Islet precursor cell (in vitro differentiated cells): ENCODE measurements around the gene CTBP1.

Experiments
- DNase-seq: peaks from one replicate; pipeline ENCODE4 v3.0.0-alpha.2; 2018

CTBP1 gene

DNA sequence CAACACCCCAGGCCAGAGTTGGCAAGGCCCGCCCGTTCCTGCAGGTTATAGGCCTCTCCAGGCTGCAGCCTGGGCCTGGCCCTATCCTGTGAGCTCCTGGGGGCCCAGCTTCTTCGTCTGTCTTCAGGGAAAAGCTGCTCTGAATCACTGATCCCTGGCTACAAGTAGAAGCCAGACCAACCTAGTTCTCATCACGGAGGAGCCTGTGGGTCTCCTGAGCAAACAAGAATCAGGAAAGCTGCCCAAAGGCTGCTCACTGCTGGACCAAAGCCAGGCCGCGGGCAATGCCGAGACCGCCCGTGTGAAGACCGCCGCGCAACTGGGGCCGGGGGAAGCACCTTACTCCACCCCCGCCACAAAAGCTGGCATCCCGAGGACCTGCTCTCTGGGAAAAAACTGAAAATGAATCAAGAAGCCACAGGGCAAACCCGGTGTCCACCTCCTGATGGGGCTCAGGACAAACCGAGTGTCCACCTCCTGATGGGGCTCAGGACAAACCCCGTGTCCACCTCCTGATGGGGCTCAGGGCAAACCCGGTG lies 12.8 kb downstream of the CTBP1 start:
- no peak for DNase-seq

DNA sequence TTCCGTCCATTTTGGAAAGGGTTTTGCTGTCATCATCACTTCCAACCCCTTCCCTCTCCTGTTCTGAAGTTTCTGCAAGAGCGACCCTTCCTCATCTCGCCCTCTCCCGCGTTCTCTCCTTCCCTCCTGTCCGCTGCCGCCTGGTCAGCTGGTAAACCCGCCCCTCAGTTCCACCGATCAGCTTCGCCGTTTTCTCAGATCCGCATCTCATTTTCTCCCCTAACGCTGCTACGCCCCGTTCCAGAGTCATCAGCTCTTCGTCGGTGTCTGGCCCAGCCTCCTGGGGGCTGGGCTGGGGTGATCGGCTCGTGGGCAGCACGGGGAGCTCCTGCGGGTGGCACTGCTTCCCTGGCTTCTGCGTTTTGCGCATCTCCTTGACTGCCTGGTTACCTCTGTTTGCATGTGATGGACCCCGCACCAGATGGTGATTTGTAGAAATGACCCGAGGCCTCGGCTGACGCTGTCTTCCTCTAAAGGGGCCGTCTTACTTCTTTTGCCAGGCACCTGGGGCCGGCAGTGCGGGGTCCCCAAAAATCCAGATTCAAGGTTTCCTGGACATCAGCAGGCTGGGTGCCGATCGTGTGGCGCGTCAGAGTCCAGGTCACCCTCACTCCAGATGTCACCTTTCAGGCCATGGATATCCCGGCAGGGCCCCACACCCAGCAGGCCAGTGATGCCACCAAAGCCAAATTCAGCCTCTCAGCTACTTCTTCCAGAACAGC lies 13.4 kb downstream of the CTBP1 start:
- DNase-seq: no peak

DNA sequence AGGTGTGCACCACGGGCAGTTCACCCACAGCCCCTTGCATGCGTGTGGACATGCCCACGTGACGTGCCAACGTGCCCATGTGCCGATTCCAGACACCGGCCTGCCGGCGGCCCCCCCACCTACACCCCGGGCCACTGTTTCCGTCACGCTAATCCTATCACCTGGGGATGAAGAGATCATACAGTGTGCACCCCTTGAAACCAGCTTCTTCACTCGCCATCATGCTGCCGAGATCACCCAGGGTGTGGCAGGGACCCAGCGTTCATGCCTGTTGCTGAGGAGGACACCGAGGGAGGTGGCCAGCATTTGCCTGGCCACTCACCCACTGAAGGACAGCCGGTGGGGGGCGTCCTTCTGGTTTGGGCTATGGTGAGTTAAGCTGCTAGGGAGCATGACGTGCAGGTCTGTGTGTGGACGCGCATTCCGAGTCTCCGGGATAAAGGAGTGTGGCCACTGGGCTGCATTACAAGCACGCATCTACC lies 14.1 kb downstream of the CTBP1 start:
- no peak for DNase-seq

DNA sequence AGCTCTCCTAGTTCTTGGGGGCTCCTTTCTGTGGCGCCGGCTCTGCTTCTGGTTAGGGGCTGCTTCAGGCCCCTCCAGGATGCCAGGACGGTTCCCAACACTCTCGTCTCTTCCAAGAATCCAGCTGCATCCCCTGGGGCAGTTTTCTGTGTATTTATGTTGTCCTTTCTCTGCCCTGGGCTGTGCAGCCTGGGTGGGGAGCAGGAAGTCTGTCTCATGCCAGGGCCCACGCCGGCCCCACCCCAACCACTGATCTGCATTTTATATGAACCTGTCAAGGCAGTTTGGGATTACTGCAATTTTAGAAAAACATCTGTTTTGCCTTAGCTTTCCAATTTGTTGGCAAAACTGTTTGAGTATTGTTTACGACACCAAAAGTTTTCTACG lies 14.6 kb downstream of the CTBP1 start:
- DNase-seq: no peak

DNA sequence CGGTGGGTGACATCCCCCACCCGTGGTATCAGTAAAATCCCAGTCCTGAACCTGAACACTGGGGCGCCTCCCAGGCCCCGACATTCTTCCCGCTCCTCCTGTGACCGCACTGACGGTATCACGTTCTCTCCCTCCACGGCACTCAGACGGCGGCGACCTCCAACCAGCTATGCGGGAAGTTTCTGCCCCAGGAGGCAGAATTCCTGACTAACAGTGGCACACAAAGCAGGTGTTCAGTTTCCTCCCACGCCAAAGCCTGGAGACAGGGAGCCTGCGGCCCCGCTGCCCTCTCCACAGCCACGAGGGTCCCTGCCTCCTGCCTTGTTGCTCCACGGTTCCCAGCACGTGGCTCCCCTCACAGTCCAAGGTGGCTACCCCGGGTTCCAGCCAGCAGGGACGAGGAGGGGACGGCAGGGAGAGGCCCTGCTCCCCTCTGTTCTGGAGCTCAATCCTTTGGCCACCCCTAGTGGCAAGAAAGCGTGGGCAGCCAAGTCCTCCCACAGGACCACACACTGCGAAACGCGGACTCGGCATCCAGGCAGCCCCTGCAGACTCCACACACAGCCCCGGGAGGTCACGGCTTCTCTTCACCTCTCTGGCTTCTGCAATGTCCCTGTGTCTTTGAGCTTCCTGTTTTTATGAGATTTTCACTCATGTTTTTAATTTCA lies 15.2 kb downstream of the CTBP1 start:
- no peak for DNase-seq

DNA sequence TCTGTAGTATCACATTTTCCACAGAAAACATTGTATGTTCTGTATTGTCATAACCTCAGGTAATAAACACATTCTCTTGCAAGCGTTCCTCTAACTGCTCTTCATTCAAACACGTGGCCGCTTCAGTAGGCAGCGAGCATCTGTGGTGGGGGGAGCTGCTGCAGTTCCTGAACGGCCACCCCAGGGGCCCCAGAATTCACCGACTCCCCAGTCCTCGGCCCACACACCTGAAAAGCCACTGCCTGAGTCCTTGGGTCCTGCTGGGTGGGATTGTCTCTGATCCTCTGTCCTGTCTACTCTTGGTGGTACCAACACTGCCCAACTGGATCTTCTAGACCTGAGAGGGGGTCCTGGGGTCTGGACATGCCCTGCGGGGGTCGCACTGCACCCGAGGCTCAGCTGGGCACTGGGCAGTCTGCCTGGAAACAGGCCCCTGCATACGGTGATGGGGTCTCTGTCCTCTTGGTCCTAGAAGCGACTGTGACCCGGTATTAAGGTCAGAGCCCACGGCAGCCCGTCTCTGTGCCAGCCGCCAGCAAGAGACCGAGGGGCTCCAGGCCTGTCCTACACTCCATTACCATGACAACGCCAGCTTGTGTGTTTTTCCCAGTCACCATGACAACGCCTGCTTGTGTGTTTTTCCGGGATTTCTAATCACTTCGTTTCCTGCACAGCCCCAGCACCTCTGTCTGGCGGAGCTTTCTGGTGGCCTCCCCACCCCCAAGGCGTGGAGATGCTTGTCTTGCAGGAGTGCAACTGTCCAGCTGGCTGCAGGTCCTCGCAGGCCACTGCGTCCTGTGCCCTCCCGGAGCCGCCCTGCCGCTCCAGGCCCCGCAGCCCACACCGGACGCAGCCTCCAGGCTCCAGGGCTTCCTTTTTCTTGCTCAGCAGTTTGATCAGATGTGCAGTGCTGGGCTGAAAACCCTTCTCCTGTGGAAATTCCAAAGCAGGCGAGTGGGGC lies 16.0 kb downstream of the CTBP1 start:
- no peak for DNase-seq

DNA sequence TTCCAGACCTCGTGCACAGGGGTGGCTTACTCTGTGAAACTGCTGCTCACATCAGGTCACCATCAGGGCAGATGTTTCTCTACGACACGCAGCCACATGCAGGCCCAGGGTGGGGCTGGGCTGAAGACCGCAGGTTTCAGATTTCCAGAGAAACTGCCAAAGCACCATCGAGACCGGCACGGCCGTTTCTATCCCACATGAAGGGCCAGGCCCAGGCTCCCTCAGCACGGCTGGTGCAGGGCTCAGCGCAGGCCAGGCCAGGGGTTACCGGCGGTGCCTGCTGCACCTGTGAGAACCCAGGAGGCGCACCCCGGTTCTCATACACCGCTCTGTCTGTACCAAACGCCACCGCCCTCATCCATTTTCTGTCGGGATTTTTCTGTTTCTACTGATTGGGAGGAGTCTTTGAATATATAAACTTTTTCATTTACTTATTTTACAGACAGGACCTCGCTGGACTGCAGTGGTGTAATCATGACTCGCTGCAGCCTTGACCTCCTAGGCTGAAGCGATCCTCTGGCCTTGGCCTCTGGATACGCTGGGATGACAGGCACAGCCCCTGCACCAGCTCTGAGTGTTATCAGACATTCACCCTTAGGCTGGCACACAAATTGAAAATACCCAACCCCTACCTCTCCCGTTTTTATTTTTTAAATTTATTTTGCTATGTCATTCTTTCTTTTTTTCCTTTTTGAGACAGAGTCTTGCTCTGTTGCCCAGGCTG lies 17.1 kb downstream of the CTBP1 start:
- DNase-seq: no peak

DNA sequence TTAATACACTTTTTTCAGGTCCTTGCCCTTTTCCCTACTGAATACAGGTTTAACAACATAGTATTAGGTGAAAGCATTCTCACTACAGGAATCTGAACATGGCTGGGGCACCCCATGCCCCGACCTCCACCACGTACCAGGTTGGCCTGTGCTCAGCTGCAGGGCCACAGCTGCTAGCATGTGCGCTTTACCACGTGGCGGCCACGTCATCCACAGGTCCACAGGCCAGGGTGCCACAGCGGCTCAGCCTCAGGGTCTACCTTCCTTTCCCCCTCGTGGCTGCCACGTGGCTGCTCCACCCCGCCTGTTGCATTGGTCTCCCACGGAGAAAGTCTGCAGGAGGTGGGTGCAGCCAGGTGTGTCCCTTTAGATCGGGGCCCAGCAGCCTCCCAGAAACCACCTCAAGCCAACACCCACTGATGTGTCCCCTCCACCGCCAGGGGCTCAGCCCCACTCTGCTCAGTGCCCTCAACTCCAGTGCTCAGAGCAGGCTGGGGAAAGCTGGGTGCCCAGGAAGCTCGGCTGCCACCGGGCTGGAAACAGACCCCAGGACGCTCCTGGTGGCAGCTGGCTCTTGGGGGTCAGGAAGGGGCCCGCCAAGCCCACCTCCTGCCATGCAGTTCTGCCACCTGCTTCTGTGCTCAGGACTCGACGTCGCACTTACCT lies 17.8 kb downstream of the CTBP1 start:
- no peak for DNase-seq

DNA sequence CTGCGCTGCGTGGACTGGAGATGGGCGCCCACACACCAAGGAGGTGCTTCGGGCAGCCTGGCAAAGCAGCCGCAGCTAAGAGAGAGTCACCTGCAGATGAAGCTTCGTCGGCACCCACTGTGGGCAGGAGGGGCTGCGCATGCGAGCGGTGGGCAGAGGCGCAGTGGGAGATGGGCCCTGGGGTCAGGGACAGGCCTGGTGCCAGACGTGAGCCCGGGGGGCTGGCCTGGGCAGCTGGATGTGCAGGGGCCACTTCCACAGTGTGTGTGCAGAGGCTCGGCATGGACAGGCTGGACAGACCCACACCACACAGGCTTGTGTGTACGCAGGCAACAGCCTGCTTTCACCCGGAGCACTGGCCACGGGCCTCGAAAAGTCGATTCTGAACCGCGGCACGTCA lies 18.6 kb downstream of the CTBP1 start:
- no peak for DNase-seq

DNA sequence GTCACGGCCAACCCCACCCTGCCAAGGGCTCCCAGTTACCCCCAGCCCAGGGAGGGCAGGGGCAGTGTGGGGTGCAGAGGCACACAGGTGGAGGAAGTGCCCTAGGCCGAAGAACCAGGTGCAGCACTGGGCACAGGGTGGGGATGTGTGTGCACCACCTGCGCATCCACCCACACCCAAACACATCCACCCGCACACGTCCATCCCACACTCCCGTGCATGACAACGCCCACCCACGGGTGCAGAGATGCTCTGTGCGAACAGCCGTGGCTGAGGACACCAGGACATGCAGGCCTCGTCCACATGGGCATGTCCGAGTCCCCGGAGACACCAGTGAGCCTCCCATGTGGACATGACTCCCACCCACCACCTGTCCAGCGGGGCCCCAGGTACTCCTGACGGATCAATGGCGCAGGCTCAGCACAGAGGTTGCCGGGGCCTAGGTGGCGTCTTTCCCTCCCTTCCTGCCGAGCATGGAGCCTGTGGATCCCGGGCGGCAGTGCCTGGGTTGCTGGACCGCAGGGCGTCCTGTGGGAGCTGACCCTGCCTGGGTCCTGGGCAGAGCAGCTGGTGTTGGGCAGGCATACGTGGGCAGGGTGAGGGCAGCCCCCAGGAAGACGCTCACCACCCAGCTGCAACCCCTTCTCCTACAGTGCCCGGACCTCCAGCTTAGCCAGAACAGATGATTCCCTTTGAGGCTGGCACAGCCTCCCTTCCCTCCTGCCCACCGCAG lies 19.6 kb downstream of the CTBP1 start:
- no peak for DNase-seq

DNA sequence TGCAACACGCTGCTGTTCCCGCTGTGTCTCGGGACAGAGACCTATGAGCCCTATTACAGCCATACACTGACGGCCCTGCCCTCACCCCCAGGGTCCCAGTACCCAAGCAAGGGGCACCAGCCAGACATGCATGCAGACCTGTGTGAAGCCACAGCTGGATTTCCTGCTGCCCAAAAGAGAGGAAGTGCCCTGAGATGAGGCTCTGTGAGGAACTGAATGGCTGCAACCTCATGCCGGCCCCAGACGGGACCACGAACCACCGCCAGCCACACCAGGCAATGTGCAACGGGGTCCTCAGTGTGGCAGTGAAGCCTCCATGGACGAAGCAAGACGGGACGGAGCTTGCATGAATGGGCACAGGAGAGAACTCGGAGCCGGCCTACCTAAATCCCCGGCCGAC lies 21.1 kb downstream of the CTBP1 start:
- no peak for DNase-seq

DNA sequence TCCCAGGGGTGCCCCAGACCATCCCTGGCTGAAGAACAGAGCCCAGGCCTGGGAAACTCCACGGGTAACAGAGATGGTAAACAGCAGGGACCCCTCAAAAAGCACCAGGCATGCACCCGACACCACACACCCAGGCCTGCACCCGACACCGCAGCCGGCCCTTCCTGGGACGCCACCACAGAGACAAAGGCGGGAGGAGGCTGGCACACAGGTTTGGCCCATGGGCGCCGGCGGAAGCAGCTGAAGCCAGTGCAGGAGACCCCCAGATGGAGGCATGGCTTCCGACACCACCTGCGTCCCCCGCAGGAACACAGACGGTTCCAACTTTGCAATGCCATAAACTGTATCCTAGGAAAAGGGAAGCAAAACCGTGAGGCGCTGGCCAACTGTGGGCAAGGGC lies 22.3 kb downstream of the CTBP1 start:
- no peak for DNase-seq

DNA sequence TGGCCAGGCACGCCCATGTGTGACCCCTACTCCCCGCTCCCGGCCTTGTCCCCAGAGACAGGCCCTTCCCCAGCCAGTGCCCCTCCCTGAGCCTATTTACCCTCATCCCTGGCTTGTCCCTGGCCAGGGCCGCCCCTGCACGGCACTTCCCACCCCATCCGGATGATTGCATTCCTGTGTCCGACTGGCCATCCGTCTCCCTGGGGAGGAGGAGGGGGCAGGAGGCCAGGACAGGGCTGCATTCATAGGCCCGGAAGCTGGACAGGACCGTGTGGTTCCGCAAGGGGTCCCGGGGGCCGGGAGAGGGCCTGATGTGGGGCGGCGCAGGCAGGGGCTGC lies 22.8 kb downstream of the CTBP1 start:
- no peak for DNase-seq

DNA sequence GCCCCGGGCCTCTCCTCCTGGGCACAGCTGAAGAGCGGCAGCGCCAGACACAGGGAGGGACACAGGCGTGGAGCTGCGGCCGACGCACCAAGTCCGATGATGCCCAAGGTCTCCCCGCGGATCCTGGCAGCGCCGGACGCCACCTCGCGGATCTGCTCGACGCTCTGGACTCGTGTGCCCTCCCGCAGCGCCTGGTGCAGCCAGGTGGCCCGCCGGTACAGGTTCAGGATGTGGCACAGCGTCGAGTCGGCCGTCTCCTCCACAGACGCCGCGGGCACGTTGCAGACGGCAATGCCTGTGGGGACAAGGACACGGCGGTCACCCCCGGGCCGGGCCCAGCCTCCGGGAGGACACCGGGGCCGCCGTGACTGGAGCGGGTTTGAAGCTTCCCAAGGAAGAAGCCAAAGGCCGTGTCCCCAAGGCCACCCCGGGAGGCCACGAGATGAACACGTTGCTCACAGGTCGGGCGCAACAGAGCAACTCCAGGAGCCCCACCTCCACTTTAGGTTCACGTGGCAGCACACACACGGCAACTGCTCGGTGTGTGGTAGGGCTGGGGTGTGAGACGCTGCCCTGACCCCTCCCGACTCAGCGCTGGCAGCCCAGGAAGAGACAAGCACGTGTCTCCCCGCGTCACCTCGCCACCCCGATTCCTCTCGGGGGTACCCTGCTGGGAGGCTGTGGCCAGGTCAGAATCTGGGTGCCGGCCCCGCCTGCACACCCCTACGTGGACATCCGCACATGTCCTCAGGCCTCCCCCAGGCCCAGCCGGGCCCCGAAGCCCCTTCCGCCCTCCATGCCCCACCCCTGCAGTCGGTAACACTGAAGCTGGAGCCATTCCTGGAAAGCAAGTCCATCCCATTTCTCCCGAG lies 23.4 kb downstream of the CTBP1 start:
- DNase-seq: no peak

DNA sequence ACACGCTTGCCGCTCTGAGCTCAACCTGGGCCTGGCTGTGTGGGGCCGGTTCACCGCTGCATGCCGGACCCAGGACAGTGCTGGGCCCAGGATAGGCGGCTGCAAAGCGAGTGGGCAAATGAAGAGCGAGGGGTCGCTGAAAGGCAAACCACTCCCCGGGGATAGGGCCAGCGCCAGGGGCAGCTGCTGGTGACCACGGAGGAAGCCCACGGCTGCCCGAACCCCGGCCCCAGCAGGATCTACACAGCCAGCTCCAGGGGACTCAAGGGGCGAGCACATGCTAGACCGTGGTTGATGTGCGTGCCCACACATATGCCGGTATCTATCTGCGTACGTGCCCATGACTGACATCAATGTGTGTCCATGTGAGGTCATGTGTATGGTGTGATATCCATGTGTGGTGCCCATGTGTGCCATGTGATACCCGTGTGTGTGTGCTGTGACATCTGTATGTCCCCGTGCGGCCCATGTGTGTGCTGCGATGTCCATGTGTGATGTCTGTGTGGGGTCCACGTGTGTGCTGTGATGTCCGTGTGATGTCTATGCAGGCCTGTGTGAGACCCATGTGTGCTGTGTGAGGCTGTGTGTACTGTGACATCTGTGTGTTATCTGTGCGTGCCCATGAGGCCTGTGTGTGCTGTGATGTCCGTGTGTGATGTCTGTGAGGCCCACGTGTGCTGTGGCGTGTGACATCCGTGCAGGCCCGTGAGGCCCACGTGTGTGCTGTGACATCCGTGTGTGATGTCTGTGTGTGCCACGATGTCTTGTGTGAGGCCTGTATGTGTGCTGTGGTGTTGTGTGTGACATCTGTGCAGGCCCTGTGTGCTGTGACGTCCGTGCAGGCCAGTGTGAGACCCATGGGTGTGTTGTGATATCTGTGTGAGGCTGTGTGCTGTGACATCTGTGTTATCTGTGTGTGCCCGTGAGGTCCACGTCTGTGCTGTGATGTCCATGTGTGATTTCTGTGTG lies 24.8 kb downstream of the CTBP1 start:
- no peak for DNase-seq

DNA sequence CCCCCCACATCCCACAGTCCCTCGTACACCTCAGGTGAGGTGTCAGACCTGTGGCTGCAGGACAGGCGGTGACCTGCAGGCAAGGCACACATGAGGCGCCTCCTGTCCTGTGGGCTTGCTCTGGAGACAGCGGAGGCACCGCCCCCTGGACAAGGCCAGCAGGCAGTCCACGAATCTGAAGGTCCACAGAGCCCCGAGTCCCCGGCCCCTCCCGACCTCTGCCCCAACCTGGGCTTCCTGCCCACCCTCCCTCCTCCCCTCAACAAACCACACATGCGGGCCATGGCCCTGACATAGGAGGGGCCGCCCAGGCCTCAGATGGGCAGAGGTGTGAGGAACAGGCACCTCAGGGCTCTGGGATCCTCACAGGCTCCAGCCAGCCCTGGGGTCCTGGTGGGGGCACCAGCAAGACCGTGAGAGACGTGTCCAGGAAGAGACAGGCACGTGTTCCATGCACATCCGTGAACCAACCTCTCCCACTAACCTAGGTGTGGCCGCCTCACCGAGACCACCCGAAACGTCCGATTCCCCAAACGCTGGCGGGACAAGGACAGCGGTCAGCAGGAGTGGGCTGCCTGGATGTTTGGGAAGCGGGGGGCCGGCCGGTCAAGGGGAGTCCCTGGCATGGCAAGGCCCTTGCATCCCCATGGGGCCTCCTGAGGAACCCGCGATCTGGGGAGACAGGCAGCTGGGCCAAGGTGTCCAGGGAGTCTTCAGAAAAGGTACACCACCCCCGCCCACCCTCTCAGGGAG lies 25.8 kb downstream of the CTBP1 start:
- no peak for DNase-seq

DNA sequence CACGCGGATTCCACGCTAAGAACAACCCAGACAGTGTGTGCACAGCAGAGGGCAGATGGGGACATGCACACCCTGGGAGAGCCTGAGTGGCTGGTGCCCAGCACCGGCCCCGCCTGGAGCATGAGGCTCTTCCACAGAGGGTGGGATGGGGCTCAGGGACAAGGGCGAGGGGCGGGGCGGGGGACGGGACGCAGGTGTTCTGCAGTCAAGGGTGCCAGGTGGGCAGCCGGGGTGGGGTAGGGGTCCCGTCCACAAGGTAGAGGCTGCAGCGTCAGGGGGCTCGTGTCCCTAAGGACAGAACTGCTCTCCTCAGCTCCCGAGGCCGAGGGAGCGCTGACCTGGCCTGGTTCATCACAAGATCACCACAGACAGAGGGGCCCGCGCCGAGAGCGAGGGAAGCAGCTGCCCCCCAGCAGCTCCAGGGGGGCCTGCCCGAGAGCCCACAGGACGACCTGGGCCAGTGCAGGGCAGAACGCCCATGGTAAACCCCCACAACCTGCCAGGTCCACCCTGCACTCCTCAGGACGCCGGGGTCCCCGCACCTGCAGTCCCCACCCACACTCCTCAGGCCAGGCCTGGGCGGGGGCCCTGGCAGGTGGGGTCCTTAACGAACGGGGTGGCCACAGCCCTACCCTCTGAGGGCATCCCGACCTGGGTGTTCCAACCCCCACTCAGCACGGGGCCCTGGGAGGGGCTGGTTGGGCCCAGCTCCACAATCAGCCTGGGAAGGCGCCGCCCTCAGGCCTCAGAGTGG lies 26.7 kb downstream of the CTBP1 start:
- DNase-seq: no peak
